Fibroblast of lung (primary cell): ENCODE measurements around the gene CSAD. TPM values are rescaled to one million over a fixed set of nuclear protein-coding genes. Genes with fewer than 3 reads are reported as not detected.

Source experiments
- DNase-seq, 2 donors: peaks; one replicate each; pipeline versions ENCODE4 v3.0.0 to v3.0.0-alpha.2; 2010; ENCODE audit warnings: low read depth in 2 of 2
- H2AFZ ChIP-seq: 2 replicates; pipeline ENCODE4 v1.5.1; 2012; ENCODE audit warnings: low read length, control low read depth, inconsistent platforms
- H3K27ac ChIP-seq: 2 replicates; pipeline ENCODE4 v1.5.1; 2011; ENCODE audit warnings: low read length, control low read depth; ENCODE audit not compliant: insufficient read depth
- H3K27me3 ChIP-seq: 2 replicates; pipeline ENCODE4 v1.5.1; 2011; ENCODE audit warnings: mild to moderate bottlenecking, low read length; ENCODE audit not compliant: control insufficient read depth, insufficient read depth
- H3K36me3 ChIP-seq: 2 replicates; pipeline ENCODE4 v1.5.1; 2011; ENCODE audit warnings: low read length; ENCODE audit not compliant: control insufficient read depth, insufficient read depth
- H3K4me1 ChIP-seq: 2 replicates; pipeline ENCODE4 v1.5.1; 2011; ENCODE audit warnings: low read length; ENCODE audit not compliant: control insufficient read depth, insufficient read depth; ENCODE audit errors: extremely low read depth
- H3K4me2 ChIP-seq: 2 replicates; pipeline ENCODE4 v1.5.1; 2011; ENCODE audit warnings: low read length, control low read depth; ENCODE audit not compliant: insufficient read depth; ENCODE audit errors: extremely low read depth
- H3K4me3 ChIP-seq, 4 experiments: fragments of 200-600 bp in 1 of 4; sonication (generic) in 1 of 4; replicated peaks in 1 of 4; 2 replicates each; pipeline ENCODE4 v1.5.1; 2011 to 2016; ENCODE audit warnings: low read length in 4 of 4, low read depth in 3 of 4, mild to moderate bottlenecking in 3 of 4, control low read depth in 2 of 4, inconsistent platforms in 1 of 4, mixed read lengths in 1 of 4; ENCODE audit not compliant: insufficient read depth in 1 of 4; ENCODE audit errors: control extremely low read depth in 1 of 4
- H3K79me2 ChIP-seq: 2 replicates; pipeline ENCODE4 v1.5.1; 2012; ENCODE audit warnings: mild to moderate bottlenecking, low read length, inconsistent platforms; ENCODE audit not compliant: control insufficient read depth, insufficient read depth
- H3K9ac ChIP-seq: 2 replicates; pipeline ENCODE4 v1.5.1; 2011; ENCODE audit warnings: mild to moderate bottlenecking, low read length, control low read depth; ENCODE audit not compliant: insufficient read depth
- H3K9me3 ChIP-seq: 2 replicates; pipeline ENCODE4 v1.5.1; 2012; ENCODE audit warnings: low read depth, low read length; ENCODE audit not compliant: control insufficient read depth, insufficient read depth
- H4K20me1 ChIP-seq: 2 replicates; pipeline ENCODE4 v1.5.1; 2011; ENCODE audit warnings: low read length; ENCODE audit not compliant: control insufficient read depth, insufficient read depth; ENCODE audit errors: extremely low read depth
- CTCF ChIP-seq, 2 donors: IDR thresholded peaks in 1 of 2; conservative IDR thresholded peaks in 1 of 2; 1 replicate in 1 of 2; 2 replicates in 1 of 2; pipeline ENCODE4 v1.5.1; 2011 to 2012; ENCODE audit warnings: low read length in 2 of 2, control low read depth in 1 of 2, inconsistent platforms in 1 of 2, low read depth in 1 of 2, mild to moderate bottlenecking in 1 of 2
- EZH2 ChIP-seq: IDR thresholded peaks from 2 replicates; pipeline ENCODE4 v1.5.1; 2012; ENCODE audit warnings: low read length, control low read depth, mild to moderate bottlenecking; ENCODE audit errors: missing control alignments
- polyA plus RNA-seq, 2 donors: library from polyadenylated mRNA; depleted of rRNA in 1 of 2; stranded (reverse) in 1 of 2; unstranded in 1 of 2; fragments of >200 nt; gene quantifications; 2 replicates each; pipeline ENCODE4 v1.2.1, GENCODE V29; 2011 to 2012; ENCODE audit warnings: missing spikeins in 1 of 2
- total RNA-seq: library from RNA; depleted of rRNA; stranded (reverse); fragments of >200 nt; gene quantifications from 2 replicates; pipeline ENCODE4 v1.2.1, GENCODE V29; 2014

CSAD gene
- total and polyA plus RNA-seq, 2 donors (not counting 1 experiment from before 2014, with no cell fraction given): 7.8 to 10.1 TPM

- Histone ChIP-seq H3K27ac (no peak overlapping the region), H3K4me3 (no peak overlapping the region), H2AFZ (no peak overlapping the region), H3K36me3 (no peaks in the 10 kb centered on the region), H3K79me2 (no peaks in the 10 kb centered on the region), H3K4me2 (no peak overlapping the region), H4K20me1 (no peaks in the 10 kb centered on the region), H3K27me3 (no peaks in the 10 kb centered on the region), H3K9ac (no peak overlapping the region), H3K4me1 (no peaks in the 10 kb centered on the region), H3K9me3 (no peaks in the 10 kb centered on the region)
- DNase-seq: no peak
- TF ChIP-seq EZH2 (no peak), CTCF (conservative IDR thresholded peaks at IDR 0.05 in 1 of 2, IDR thresholded peaks at IDR 0.05 in 1 of 2; ENCODE audit: low read depth in 1 of 2, low read length in 2 of 2) (no peak)
These were observed 19.4 kb upstream of the CSAD start for GRCh38 chr12:53200107-53200457.

- H3K4me1 ChIP-seq: no peaks in the 10 kb centered on the region
- H3K4me3 ChIP-seq: no peak overlapping the region
- H3K27me3 ChIP-seq: no peaks in the 10 kb centered on the region
- no peaks in the 10 kb centered on the region for H3K79me2 ChIP-seq
- H3K36me3 ChIP-seq: no peaks in the 10 kb centered on the region
- H4K20me1 ChIP-seq: no peaks in the 10 kb centered on the region
- H3K9ac ChIP-seq: no peak overlapping the region
- no peak overlapping the region for H2AFZ ChIP-seq
- no peak overlapping the region for H3K4me2 ChIP-seq
- no peak for TF ChIP-seq EZH2
- TF ChIP-seq CTCF (conservative IDR thresholded peaks at IDR 0.05 in 1 of 2, IDR thresholded peaks at IDR 0.05 in 1 of 2; ENCODE audit: low read depth in 1 of 2, low read length in 2 of 2): no peak
- DNase-seq: no peak
- no peaks in the 10 kb centered on the region for H3K9me3 ChIP-seq
- H3K27ac ChIP-seq: no peak overlapping the region
These were observed 19.0 kb upstream of the CSAD start for GRCh38 chr12:53199700-53200099.

- H3K36me3 ChIP-seq: no peaks in the 10 kb centered on the region
- H3K4me2 ChIP-seq: no peak overlapping the region
- no peaks in the 10 kb centered on the region for H3K4me1 ChIP-seq
- no peaks in the 10 kb centered on the region for H4K20me1 ChIP-seq
- H3K9ac ChIP-seq: no peak overlapping the region
- no peak for DNase-seq
- TF ChIP-seq CTCF (conservative IDR thresholded peaks at IDR 0.05 in 1 of 2, IDR thresholded peaks at IDR 0.05 in 1 of 2; ENCODE audit: low read depth in 1 of 2, low read length in 2 of 2): no peak
- TF ChIP-seq EZH2: no peak
- no peak overlapping the region for H3K4me3 ChIP-seq
- H3K27ac ChIP-seq: no peak overlapping the region
- no peaks in the 10 kb centered on the region for H3K9me3 ChIP-seq
- H3K79me2 ChIP-seq: no peaks in the 10 kb centered on the region
- H2AFZ ChIP-seq: no peak overlapping the region
- no peaks in the 10 kb centered on the region for H3K27me3 ChIP-seq
These were observed 17.9 kb upstream of the CSAD start for GRCh38 chr12:53198486-53199110.
